HG03025 (cell line): ENCODE measurements around the gene EPG5.
"Not testable (repeated sequence)": the region's sequence is repeated elsewhere in the genome, so short reads cannot be mapped to it uniquely, and the experiment has no call there.

ENCODE experiments used
- ATAC-seq: cut with Tn5 transposase; IDR thresholded peaks from one replicate; pipeline ENCODE4 v1.9.1; 2021; ENCODE audit warnings: mild to moderate bottlenecking, moderate library complexity; ENCODE audit not compliant: unreplicated experiment, low FRiP score

The EPG5 gene

GRCh38 chr18:45981821-45982220 lies 14.7 kb upstream of the EPG5 start:
- no peak for ATAC-seq

- ATAC-seq, result no peak
Observed at GRCh38 chr18:45980229-45980628, 13.1 kb upstream of the EPG5 start.

- ATAC-seq, result no peak
Observed at GRCh38 chr18:45978084-45978483, 11.0 kb upstream of the EPG5 start.

- ATAC-seq, result no peak
Observed at GRCh38 chr18:45976974-45977373, 9.8 kb upstream of the EPG5 start.

- ATAC-seq, result no peak
Observed at GRCh38 chr18:45976566-45976965, 9.4 kb upstream of the EPG5 start.

- no peak for ATAC-seq
Observed at GRCh38 chr18:45974088-45974536, 7.0 kb upstream of the EPG5 start.

GRCh38 chr18:45964913-45965312 lies 2.2 kb downstream of the EPG5 start:
- ATAC-seq, result not testable (repeated sequence)

GRCh38 chr18:45962866-45963265 lies 4.3 kb downstream of the EPG5 start:
- ATAC-seq, result no peak

GRCh38 chr18:45962461-45962860 lies 4.7 kb downstream of the EPG5 start:
- no peak for ATAC-seq

GRCh38 chr18:45959484-45959883 lies 7.6 kb downstream of the EPG5 start:
- not testable (repeated sequence) for ATAC-seq

GRCh38 chr18:45958730-45959129 lies 8.4 kb downstream of the EPG5 start:
- ATAC-seq, result no peak

- ATAC-seq, result no peak
Observed at GRCh38 chr18:45958027-45958426, 9.1 kb downstream of the EPG5 start.

GRCh38 chr18:45957100-45957499 lies 10.0 kb downstream of the EPG5 start:
- ATAC-seq, result no peak

GRCh38 chr18:45954070-45954934 lies 12.8 kb downstream of the EPG5 start:
- ATAC-seq, result no peak

GRCh38 chr18:45951016-45951714 lies 16.0 kb downstream of the EPG5 start:
- no peak for ATAC-seq

GRCh38 chr18:45945669-45946068 lies 21.5 kb downstream of the EPG5 start:
- no peak for ATAC-seq

- no peak for ATAC-seq
Observed at GRCh38 chr18:45940724-45941123, 26.4 kb downstream of the EPG5 start.

- ATAC-seq, result no peak
Observed at GRCh38 chr18:45939236-45939635, 27.9 kb downstream of the EPG5 start.

- no peak for ATAC-seq
Observed at GRCh38 chr18:45938488-45938935, 28.6 kb downstream of the EPG5 start.

- no peak for ATAC-seq
Observed at GRCh38 chr18:45935591-45936335, 31.4 kb downstream of the EPG5 start.

- ATAC-seq, result no peak
Observed at GRCh38 chr18:45932708-45933107, 34.4 kb downstream of the EPG5 start.
